NCI-H2196 treated with DMSO at 0.1 percent for 48 hours (cell line): ENCODE results near the gene ERICH6B.

Experiments used
- DNase-seq: peaks from one replicate; lab custom pipeline; 2025; ENCODE audit not compliant: unreplicated experiment; lab: John Stamatoyannopoulos, UW

ERICH6B gene

GRCh38 chr13:45602183-45603170 is 13.1 kb downstream of the ERICH6B start:
- no peak for DNase-seq

- no peak for DNase-seq
Measured at GRCh38 chr13:45601680-45602079, 13.9 kb downstream of the ERICH6B start.

GRCh38 chr13:45598597-45598996 is 16.9 kb downstream of the ERICH6B start:
- no peak for DNase-seq

GRCh38 chr13:45596800-45597475 is 18.6 kb downstream of the ERICH6B start:
- DNase-seq: no peak

GRCh38 chr13:45595965-45596364 is 19.6 kb downstream of the ERICH6B start:
- DNase-seq: no peak

- no peak for DNase-seq
Measured at GRCh38 chr13:45594764-45595163, 20.8 kb downstream of the ERICH6B start.

- no peak for DNase-seq
Measured at GRCh38 chr13:45594227-45594626, 21.3 kb downstream of the ERICH6B start.

GRCh38 chr13:45592758-45593157 is 22.8 kb downstream of the ERICH6B start:
- no peak for DNase-seq

GRCh38 chr13:45590066-45590465 is 25.5 kb downstream of the ERICH6B start:
- no peak for DNase-seq

GRCh38 chr13:45587897-45588296 is 27.6 kb downstream of the ERICH6B start:
- no peak for DNase-seq

- DNase-seq: no peak
Measured at GRCh38 chr13:45584816-45585215, 30.7 kb downstream of the ERICH6B start.

GRCh38 chr13:45582408-45583076 is 33.0 kb downstream of the ERICH6B start:
- no peak for DNase-seq

- DNase-seq: no peak
Measured at GRCh38 chr13:45576466-45576865, 39.1 kb downstream of the ERICH6B start.

- no peak for DNase-seq
Measured at GRCh38 chr13:45575830-45576180, 39.7 kb downstream of the ERICH6B start.

GRCh38 chr13:45575146-45575829 is 40.3 kb downstream of the ERICH6B start:
- no peak for DNase-seq

GRCh38 chr13:45565331-45565730 is 50.2 kb downstream of the ERICH6B start:
- no peak for DNase-seq

GRCh38 chr13:45564133-45564776 is 51.3 kb downstream of the ERICH6B start:
- DNase-seq: no peak

GRCh38 chr13:45554604-45555109 is 60.9 kb downstream of the ERICH6B start:
- DNase-seq: no peak

GRCh38 chr13:45548281-45548680 is 67.3 kb downstream of the ERICH6B start:
- DNase-seq: no peak

GRCh38 chr13:45546410-45546765 is 69.2 kb downstream of the ERICH6B start:
- no peak for DNase-seq
